Amygdala (tissue), 56 donors: ENCODE data around the gene CUBN.

ENCODE experiments used
- DNase-seq, 56 donors: peaks; one replicate each; lab custom pipeline; 2025; lab: John Stamatoyannopoulos, UW

The CUBN gene

GRCh38 chr10:17075533-17076359 is 53.9 kb downstream of the CUBN start:
- no peak for DNase-seq

GRCh38 chr10:17074541-17074847 is 55.1 kb downstream of the CUBN start:
- no peak for DNase-seq

- no peak for DNase-seq
Observed at GRCh38 chr10:17073725-17074540, 55.7 kb downstream of the CUBN start.

- DNase-seq = no peak
Observed at GRCh38 chr10:17068953-17069352, 60.7 kb downstream of the CUBN start.

GRCh38 chr10:17067376-17068264 is 62.0 kb downstream of the CUBN start:
- no peak for DNase-seq

GRCh38 chr10:17066807-17067206 is 62.8 kb downstream of the CUBN start:
- no peak for DNase-seq

GRCh38 chr10:17066000-17066399 is 63.6 kb downstream of the CUBN start:
- DNase-seq = no peak

GRCh38 chr10:17065273-17065672 is 64.3 kb downstream of the CUBN start:
- no peak for DNase-seq

GRCh38 chr10:17064435-17064834 is 65.2 kb downstream of the CUBN start:
- DNase-seq = no peak

- peak in 4 of 56 donors; percentile 1 to 18 (median 4) for DNase-seq
Observed at GRCh38 chr10:17062955-17063484, 66.6 kb downstream of the CUBN start.

GRCh38 chr10:17062493-17062892 is 67.1 kb downstream of the CUBN start:
- DNase-seq = no peak

GRCh38 chr10:17062009-17062408 is 67.6 kb downstream of the CUBN start:
- DNase-seq = no peak

- DNase-seq = no peak
Observed at GRCh38 chr10:17061418-17061817, 68.2 kb downstream of the CUBN start.

- DNase-seq = no peak
Observed at GRCh38 chr10:17060289-17060688, 69.3 kb downstream of the CUBN start.

- no peak for DNase-seq
Observed at GRCh38 chr10:17059197-17059688, 70.4 kb downstream of the CUBN start.

GRCh38 chr10:17058093-17058492 is 71.5 kb downstream of the CUBN start:
- no peak for DNase-seq

GRCh38 chr10:17056781-17057428 is 72.7 kb downstream of the CUBN start:
- no peak for DNase-seq

- DNase-seq = no peak
Observed at GRCh38 chr10:17053513-17053912, 76.1 kb downstream of the CUBN start.

GRCh38 chr10:17053061-17053460 is 76.5 kb downstream of the CUBN start:
- no peak for DNase-seq

GRCh38 chr10:17051851-17052250 is 77.8 kb downstream of the CUBN start:
- DNase-seq = no peak
